RCC 7860 (cell line): Measurements from ENCODE around the gene COL5A1.

Experiments
- DNase-seq: peaks from one replicate; pipeline ENCODE4 v3.0.0-alpha.2; 2015; ENCODE audit warnings: low spot score
- FAIRE-seq: peaks from 2 replicates; lab custom pipeline; 2012; peaks lifted over from hg19 to GRCh38; lab: Jason Lieb, UNC

COL5A1 gene

DNA sequence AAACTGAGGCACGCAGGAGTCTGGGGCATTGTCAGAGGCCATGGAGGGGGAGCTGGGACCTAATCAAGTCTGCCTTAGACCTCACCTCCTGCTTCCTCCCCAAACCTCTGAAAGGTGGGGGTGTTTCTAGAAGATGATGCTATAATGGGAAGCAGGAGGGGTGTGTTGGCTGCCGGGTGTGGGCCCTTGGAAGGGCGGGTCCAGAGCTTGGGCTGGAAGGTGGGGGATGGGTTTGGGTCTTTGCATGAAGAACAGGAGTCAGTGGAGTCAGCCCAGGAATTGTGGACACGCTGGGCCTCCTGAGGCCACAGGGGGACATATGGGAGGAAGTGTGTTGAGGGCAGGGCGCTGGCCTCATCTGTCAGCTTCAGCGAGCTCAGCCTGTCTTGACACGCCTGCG lies 138.0 kb downstream of the COL5A1 start:
- DNase-seq (no peak), FAIRE-seq (no peak)

DNA sequence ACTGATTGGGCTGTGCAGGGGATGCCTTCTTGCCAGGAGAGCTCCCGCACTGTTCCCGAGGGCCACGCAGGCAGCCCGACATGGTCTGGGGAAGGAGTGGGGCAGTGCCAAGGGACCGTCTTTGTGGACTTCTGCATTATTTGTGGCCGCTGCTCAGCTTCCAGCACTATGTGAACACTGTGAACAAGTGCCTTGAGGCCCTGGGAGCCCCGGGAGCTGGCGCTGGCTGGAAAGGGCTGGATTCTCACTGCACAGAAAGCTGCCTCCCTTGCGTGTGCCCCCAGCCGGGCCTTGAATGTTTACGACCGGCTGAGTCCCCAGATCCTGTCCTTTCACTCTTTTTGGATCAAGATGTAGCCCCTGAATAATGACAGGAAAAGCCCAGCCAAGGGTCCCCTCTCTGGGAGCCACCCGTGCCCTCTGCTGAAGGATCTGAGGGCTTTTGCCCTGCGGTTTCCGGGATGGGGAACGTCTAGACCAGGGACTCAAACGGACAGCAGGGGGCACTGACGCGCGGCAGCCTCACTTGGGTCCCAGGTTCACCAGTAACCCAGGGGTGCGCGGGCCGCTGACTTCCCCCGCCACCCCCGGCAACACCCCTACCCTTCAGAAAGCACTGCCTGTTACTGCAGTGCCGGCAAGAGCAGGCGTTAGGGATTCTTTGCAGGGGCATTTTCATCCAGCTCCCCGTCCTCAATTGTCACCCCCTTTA lies 140.1 kb downstream of the COL5A1 start:
- DNase-seq: no peak
- no peak for FAIRE-seq

DNA sequence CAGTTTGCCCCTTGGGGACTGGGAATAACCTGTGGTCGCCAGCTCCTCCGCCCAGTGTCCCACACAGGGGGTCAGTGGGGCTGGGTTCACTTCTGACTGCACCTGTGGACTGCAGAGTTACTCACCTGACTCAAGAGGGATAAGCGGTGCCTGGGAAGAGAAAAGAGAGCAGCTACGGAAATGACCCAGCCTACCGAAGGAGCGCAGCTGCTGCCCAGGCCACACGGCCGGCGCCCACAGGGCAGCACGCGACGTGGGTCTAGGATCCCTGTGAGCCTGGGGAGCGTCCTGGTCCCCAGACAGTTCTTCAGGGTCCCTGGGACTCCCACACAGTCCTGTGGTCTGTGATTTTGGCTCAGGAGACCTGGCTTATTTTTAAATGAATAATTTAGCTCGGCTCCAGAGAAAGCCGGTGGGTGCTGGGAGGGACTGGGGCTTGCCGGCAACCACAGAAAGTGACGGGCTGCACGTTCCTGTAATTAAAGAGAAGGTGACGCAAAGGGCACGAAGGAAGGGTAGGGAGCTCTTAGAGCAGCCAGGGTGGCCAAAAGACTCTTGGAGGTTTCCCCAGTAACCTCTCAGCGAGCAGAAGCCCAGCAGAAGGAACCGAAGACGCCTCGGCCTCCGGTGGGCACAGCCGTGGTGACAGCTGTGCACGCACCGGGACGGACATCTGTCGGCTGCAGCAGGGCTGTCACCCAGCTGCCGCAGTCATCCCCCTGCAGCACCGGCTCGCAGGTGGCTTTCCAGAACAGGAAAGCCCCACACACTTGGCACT lies 141.5 kb downstream of the COL5A1 start:
- FAIRE-seq (no peak), DNase-seq (no peak)

GRCh38 chr9:134783699-134784039 lies 142.1 kb downstream of the COL5A1 start:
- FAIRE-seq (no peak), DNase-seq (no peak)

DNA sequence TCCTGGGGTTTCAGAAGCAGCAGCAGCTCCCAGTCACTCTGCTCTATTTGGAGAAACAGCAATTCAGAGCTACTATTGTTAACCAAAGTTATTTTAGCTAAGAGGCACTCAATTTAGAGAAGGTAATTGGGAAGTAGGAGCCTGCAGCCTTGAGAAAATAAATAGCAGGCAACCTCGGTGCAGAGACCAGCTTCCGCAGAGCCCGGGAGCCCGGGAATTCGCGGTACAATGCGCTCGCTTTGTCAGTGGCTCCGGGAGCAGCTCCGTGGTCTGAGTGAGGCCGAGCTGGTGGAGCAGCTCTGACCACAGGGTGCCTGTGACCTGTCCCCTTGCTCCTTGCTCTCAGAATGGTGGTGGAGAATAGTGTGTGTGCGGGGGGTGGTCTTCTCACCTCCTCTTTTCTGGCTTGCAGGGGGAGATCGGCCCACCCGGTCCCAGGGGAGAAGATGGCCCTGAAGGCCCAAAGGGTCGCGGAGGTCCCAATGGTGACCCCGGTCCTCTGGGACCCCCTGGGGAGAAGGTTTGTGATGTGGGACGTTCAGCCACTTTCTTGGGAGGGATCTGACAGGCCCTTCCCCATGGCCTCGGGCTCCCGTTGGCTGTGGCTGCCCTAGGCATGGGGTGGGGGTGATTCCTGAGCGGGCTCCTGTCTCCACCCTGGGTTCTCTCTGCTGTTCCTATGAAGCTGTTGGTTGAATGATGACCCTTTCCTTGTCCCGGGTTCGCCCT lies 143.1 kb downstream of the COL5A1 start:
- FAIRE-seq (no peak), DNase-seq (no peak)

DNA sequence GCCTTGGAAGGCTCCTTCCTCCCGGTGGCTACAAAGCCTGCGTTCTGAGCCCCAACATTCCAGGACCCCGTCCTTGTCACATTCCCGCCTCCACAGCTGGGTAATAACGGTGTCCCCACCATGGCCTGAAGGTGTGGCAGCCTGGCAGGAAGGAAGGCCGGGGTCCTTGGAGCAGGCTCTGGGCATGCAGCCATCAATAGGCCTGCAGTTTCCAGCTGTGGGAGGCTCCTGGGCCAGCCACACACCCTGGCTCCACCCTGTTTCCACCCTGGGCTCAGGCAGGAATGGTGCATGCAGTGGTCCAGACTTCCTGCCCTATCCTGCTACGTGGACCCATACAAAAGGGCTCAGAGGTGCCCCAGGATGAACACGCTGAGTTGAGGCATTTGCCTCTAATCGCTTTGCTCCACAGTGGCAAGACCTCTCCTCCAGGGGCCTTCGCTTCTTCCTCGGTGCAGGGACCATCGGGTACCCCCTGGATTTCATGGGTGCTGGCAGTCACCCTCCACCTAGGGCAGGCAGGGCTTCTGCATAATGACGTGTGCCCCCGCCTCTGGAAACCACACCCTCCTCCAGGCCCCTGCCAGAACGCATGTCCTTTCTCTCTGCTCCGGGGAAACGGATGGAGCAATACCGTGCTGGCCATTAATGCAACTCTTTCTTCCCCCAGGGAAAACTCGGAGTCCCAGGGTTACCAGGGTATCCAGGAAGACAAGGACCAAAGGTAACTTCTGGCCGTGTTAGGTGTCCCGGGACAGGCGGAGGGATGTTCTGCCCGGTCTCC lies 143.9 kb downstream of the COL5A1 start:
- DNase-seq (no peak), FAIRE-seq (no peak)

- DNase-seq (no peak), FAIRE-seq (no peak)
Observed at GRCh38 chr9:134787601-134788531, 146.3 kb downstream of the COL5A1 start.

DNA sequence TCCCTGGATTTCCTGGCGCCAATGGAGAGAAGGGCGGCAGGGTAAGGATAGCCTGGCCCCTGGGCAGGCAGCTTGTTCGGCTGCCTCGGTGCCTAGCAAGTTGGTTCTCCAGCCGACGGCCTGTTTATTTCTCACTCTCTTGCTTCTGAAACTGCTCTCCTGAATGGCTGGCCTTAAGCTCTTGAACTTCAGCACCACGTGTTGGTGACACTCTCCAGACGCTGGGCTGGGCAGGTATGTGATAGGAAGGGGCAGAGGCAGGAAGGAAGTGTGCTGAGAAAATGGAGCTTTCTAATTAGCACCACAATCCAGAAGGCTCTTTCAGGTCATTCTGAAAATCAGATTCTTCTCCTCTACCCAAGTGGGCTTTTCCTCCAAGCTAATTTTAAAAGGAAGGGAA lies 147.6 kb downstream of the COL5A1 start:
- FAIRE-seq (no peak), DNase-seq (no peak)

GRCh38 chr9:134791009-134791408 lies 149.4 kb downstream of the COL5A1 start:
- DNase-seq (no peak), FAIRE-seq (no peak)

DNA sequence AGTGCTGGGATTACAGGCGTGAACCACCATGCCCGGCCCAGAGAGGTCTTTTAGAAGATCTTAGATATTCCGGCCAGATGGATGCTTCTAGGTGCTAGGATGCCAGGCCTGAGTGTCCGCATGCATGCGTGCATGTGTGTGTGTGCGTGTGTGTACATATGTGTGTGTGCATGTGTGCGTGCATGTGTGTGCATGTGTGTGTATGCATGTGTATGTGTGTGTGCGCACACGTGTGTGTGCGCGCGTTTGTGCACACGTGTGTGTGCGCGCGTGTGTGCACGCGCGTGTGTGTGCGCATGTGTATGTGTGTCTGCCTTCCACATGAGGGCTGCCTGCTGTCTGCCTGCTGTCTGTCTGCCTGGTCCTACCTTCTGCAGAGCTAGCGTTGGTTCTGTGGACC lies 151.0 kb downstream of the COL5A1 start:
- DNase-seq (no peak), FAIRE-seq (no peak)

DNA sequence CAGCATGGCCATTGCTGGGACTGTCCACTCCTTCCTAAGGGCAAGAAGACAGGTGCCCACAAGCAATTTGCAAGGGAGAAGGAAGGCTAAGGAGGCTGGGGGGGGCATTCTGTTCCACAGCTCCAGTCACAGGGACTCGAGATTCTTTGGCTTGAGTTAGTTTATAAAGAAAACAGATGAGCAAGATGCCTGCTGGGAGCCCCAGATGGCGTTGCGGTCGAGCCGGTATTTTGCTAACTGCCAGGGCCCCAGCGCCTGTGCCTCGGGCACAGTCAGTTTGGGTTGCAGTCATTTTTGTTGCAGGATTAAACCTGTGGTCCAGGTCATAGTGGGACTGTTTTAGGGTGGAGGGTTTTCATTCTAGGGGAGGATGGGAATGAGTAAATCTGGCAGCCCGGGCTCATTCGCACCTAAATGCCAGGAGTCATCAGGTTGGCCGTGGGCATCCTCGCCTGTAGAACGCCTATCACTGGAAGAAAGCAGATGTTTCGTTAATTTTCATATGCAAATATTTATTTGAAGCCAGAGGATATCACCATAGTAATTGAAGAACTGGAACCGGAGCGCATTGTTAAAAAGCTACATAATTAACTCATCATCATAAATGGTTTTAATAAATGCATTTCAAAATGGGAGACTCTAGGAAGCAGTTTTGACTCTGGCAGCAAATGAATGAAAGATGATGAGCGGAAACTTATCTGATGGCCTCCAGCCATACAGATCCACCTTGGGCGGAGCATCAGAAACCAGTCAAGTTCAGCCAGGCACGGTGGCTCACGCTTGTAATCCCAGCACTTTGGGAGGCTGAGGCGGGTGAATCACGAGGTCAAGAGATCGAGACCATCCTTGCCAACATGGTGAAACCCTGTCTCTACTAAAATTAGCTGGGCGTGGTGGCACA lies 151.9 kb downstream of the COL5A1 start:
- FAIRE-seq (no peak), DNase-seq (no peak)

- FAIRE-seq: no peak
Observed at GRCh38 chr9:134794663-134795370, 153.2 kb downstream of the COL5A1 start.

GRCh38 chr9:134795446-134795845 lies 153.8 kb downstream of the COL5A1 start:
- DNase-seq (no peak), FAIRE-seq (no peak)

More at GRCh38 chr9:134794663-134795370, 153.2 kb downstream of the COL5A1 start:
- no peak for DNase-seq

DNA sequence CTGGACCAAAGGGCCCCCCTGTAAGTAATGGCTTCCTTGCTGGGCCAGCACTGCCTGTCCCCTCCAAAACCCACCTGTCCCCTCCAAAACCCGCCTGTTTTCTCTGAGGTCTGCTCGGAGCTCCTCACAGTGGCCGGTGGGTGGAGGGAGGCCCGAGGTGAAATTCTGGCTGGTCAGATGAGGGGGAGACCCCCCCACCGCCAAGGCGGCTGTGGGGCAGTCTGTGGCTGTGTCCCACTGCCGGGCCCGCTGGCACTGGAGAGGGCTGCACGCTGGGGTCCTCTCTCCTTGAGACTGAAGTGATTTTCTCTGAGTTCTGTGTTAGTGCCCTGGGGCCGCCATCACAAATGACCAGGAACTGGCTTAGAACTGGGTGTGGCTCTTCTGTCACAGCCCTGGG lies 155.3 kb downstream of the COL5A1 start:
- FAIRE-seq: no peak

GRCh38 chr9:134800791-134801339 lies 159.3 kb downstream of the COL5A1 start:
- FAIRE-seq: no peak
- DNase-seq: no peak

More for the DNA sequence above, 155.3 kb downstream of the COL5A1 start:
- DNase-seq: no peak

DNA sequence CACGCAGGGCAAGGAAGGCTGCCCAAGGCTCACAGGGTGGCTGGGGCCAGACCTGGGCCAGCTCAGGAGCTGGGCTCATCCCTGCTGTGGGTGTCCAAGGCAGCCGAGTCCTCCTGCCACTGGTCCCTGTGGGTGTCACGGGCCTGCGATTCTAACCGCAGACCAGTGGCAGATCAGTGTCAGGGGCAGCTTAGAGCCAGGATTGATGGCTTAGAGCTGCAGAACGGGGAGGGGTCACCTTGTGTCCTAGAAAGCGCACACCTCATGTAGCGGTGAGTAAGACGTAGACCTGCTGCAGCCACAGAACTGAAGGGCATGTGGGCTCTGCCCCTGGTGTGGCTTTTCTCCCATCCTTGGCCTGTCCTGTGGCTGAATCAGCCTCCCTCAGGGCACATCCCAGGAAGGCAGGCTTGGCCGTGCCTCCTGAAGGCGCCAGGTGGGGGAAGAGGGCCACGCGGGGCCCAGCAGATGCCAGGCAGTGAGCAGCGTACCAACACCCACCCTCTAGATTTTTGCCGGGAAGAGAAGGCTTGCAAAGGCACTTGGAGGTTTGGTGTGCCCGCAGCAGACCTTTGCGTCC lies 160.7 kb downstream of the COL5A1 start:
- DNase-seq (no peak), FAIRE-seq (no peak)

- FAIRE-seq: no peak
Observed at GRCh38 chr9:134804871-134805270, 163.3 kb downstream of the COL5A1 start.

More at GRCh38 chr9:134804871-134805270, 163.3 kb downstream of the COL5A1 start:
- no peak for DNase-seq
